Activated T-helper 17 cell treated with anti-CD3 and anti-CD28 coated beads, Interleukin-2, amount 50 U/mL, for 72 hours (primary cell): ENCODE results near the gene SPATA1. TPM values are rescaled to one million over a fixed set of nuclear protein-coding genes. Genes with fewer than 3 reads are reported as not detected.

Source experiments
- total RNA-seq, 2 donors: library from RNA; stranded (reverse); gene quantifications; one replicate each; pipeline ENCODE4 v1.2.3, GENCODE V29; 2022

The SPATA1 gene
- total RNA-seq, 2 donors from 2014 or later = 0.65 to 1.7 TPM

Other genes with a start within 250 kb of the SPATA1 start
- gene SAMD13, start 204.7 kb upstream of the SPATA1 start, total RNA-seq = not detected
- not detected for gene DNASE2B, start 107.9 kb upstream of the SPATA1 start, total RNA-seq
- gene RPF1, start 27.1 kb upstream of the SPATA1 start, total RNA-seq = 10 to 100 TPM; 32.0 to 53.2 TPM
- gene GNG5, start 195 bp downstream of the SPATA1 start, total RNA-seq = 100 to 1,000 TPM in 1 of 2 donors, 10 to 100 TPM in 1; 83.4 to 105 TPM
- gene CTBS, start 68.1 kb downstream of the SPATA1 start, total RNA-seq = 10 to 100 TPM; 14.0 to 18.0 TPM
- 10 to 100 TPM in 1 of 2 donors, 1 to 10 TPM in 1; 4.1 to 10.7 TPM for gene SSX2IP, start 184.1 kb downstream of the SPATA1 start, total RNA-seq